ENCODE data around the gene KRT81. TPM values are rescaled to one million over a fixed set of nuclear protein-coding genes. Genes with fewer than 3 reads are reported as not detected.
"Not testable (repeated sequence)": the region's sequence is repeated elsewhere in the genome, so short reads cannot be mapped to it uniquely, and the experiment has no call there.

The KRT81 gene
- polyA plus RNA-seq, 1 donor from 2014 or later, result not detected

- Mint-ChIP-seq H3K4me3 (no peak overlapping the region), H3K9me3 (peaks cover 0 to 4% (median 0%) of the 10 kb centered on the region in 3 donors), H3K27ac (no peak overlapping the region), H3K27me3 (peaks cover 7% of the 10 kb centered on the region), H3K36me3 (no peaks in the 10 kb centered on the region), H3K4me1 (peaks cover 0 to 7% (median 0%) of the 10 kb centered on the region in 3 donors)
Observed at GRCh38 chr12:52242442-52243258, 48.7 kb downstream of the KRT81 start.

GRCh38 chr12:52241205-52241842, 50.0 kb downstream of the KRT81 start:
- H3K4me1 Mint-ChIP-seq, result peaks cover 0 to 7% (median 0%) of the 10 kb centered on the region in 3 donors
- H3K4me3 Mint-ChIP-seq, result no peak overlapping the region
- H3K36me3 Mint-ChIP-seq, result no peaks in the 10 kb centered on the region
- H3K27me3 Mint-ChIP-seq, result peaks cover 7% of the 10 kb centered on the region
- H3K9me3 Mint-ChIP-seq, result peaks cover 0 to 4% (median 0%) of the 10 kb centered on the region in 3 donors
- H3K27ac Mint-ChIP-seq, result no peak overlapping the region

- not testable (repeated sequence) for H3K9me3 Mint-ChIP-seq, H3K36me3 Mint-ChIP-seq, H3K27ac Mint-ChIP-seq, H3K4me3 Mint-ChIP-seq, H3K4me1 Mint-ChIP-seq
- peaks cover 12% of the 10 kb centered on the region for H3K27me3 Mint-ChIP-seq
Observed at GRCh38 chr12:52240247-52240646, 51.1 kb downstream of the KRT81 start.

GRCh38 chr12:52239767-52240166, 51.6 kb downstream of the KRT81 start:
- Mint-ChIP-seq H3K4me1 (peaks cover 0 to 7% (median under 1%) of the 10 kb centered on the region in 3 donors), H3K4me3 (no peak overlapping the region), H3K27me3 (peaks cover 12% of the 10 kb centered on the region), H3K27ac (no peak overlapping the region), H3K9me3 (peaks cover 0 to 4% (median 0%) of the 10 kb centered on the region in 3 donors), H3K36me3 (no peaks in the 10 kb centered on the region)

GRCh38 chr12:52238916-52239646, 52.3 kb downstream of the KRT81 start:
- Mint-ChIP-seq H3K36me3 (no peaks in the 10 kb centered on the region), H3K4me3 (no peak overlapping the region), H3K4me1 (peaks cover 0 to 3% (median 2%) of the 10 kb centered on the region in 3 donors), H3K27me3 (peaks cover 15% of the 10 kb centered on the region), H3K27ac (peak overlapping the region in 1 of 3 donors; percentile 14), H3K9me3 (peaks cover 0 to 2% (median 0%) of the 10 kb centered on the region in 3 donors)

- H3K9me3 Mint-ChIP-seq, result peaks cover 0 to 2% (median 0%) of the 10 kb centered on the region in 3 donors
- H3K4me1 Mint-ChIP-seq, result peaks cover 0 to 2% (median 0%) of the 10 kb centered on the region in 3 donors
- no peaks in the 10 kb centered on the region for H3K36me3 Mint-ChIP-seq
- peaks cover 15% of the 10 kb centered on the region for H3K27me3 Mint-ChIP-seq
- no peak overlapping the region for H3K27ac Mint-ChIP-seq
- H3K4me3 Mint-ChIP-seq, result no peak overlapping the region
Observed at GRCh38 chr12:52238207-52238840, 53.0 kb downstream of the KRT81 start.

- Mint-ChIP-seq H3K36me3 (no peaks in the 10 kb centered on the region), H3K9me3 (peaks cover 0 to 2% (median 0%) of the 10 kb centered on the region in 3 donors), H3K4me3 (peak overlapping the region in 1 of 4 donors; percentile 17), H3K27me3 (peaks cover 24% of the 10 kb centered on the region), H3K4me1 (peaks cover 0 to 2% (median 0%) of the 10 kb centered on the region in 3 donors), H3K27ac (no peak overlapping the region)
Observed at GRCh38 chr12:52236386-52237050, 54.8 kb downstream of the KRT81 start.

Other genes starting within 250 kb of the KRT81 start
- 9.3 TPM for gene NR4A1, start 240.1 kb downstream of the KRT81 start, polyA plus RNA-seq
- 25.4 TPM for gene ATG101, start 221.6 kb downstream of the KRT81 start, polyA plus RNA-seq
- gene SMIM41, start 211.8 kb downstream of the KRT81 start, polyA plus RNA-seq, result not detected
- gene KRT80, start 99.5 kb downstream of the KRT81 start, polyA plus RNA-seq, result not detected
- gene KRT7, start 58.3 kb downstream of the KRT81 start, polyA plus RNA-seq, result not detected
- gene KRT86, start 16.9 kb downstream of the KRT81 start, polyA plus RNA-seq, result not detected
- not detected for gene KRT83, start 29.9 kb upstream of the KRT81 start, polyA plus RNA-seq
- gene KRT85, start 75.9 kb upstream of the KRT81 start, polyA plus RNA-seq, result not detected
- gene KRT84, start 94.1 kb upstream of the KRT81 start, polyA plus RNA-seq, result not detected
- not detected for gene KRT82, start 114.8 kb upstream of the KRT81 start, polyA plus RNA-seq
- not detected for gene KRT75, start 142.8 kb upstream of the KRT81 start, polyA plus RNA-seq
- gene KRT6B, start 160.6 kb upstream of the KRT81 start, polyA plus RNA-seq, result not detected
- not detected for gene KRT6C, start 182.3 kb upstream of the KRT81 start, polyA plus RNA-seq
- not detected for gene KRT6A, start 201.7 kb upstream of the KRT81 start, polyA plus RNA-seq
- gene KRT5, start 228.9 kb upstream of the KRT81 start, polyA plus RNA-seq, result not detected

Measured in IgD-negative memory B cell (primary cell).